AG09309 (cell line): ENCODE measurements around the gene CDHR2.
A peak's percentile ranks its signal among the peaks of the same experiment; 100 is the strongest.

Source experiments
- DNase-seq: peaks from one replicate; pipeline ENCODE4 v3.0.0-alpha.2; 2010; ENCODE audit warnings: low read depth
- H3K4me3 ChIP-seq: 2 replicates; pipeline ENCODE4 v1.5.1; 2011; ENCODE audit warnings: mild to moderate bottlenecking, low read depth, low read length, moderate library complexity; ENCODE audit not compliant: control insufficient read depth
- TF ChIP-seq, protein P1 (sequence below): IDR thresholded peaks from 2 replicates; pipeline ENCODE4 v1.5.1; 2011; ENCODE audit warnings: mild to moderate bottlenecking, low read depth, low read length, inconsistent platforms; ENCODE audit not compliant: insufficient read depth, control insufficient read depth; ENCODE audit errors: missing control alignments

CDHR2 gene

DNA sequence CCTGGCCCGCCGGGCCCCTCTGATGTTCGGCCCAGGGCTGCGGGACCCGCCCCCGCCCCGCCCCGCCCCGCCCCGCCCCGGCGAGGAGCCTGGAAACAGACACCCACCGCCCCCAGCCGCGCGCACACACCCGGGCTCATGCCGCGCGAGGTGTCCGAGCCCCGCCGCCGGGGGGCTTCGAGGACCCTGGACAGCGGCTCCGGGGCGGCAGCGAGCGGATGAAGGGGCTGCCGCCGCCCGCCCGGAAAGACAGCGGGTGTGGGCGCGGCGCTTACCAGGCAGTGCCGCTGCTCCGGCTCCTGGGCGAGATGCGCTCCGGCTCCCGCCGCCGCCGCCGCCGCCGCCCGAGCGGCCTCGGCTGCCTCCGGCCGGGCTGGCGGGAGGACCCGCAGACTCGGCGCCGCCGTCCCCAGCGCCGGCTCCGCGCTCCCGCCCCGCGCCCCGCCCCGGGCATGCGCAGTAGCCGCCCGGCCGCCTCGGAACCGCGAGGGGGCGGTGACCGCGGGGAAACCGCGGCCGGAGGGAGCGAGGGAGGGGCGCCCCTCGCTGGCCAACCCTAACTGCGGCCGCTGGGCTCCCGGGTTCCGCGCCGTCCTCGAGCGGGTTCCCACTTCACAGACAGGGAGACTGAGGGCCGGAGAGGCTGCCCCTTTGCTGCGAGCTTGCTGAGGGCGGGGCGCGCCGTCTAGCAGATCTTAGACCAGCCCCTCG, 60.7 kb downstream of the CDHR2 start, which contains the start of gene GPRIN1:
TSS of gene GPRIN1 (minus strand) at position 433 of the 711 bp plus-strand sequence. CDS start 10,322 bp downstream, outside the sequence.
- no peak for DNase-seq
- peak within 1 kb of the TSS; percentile 67 for H3K4me3 ChIP-seq

DNA sequence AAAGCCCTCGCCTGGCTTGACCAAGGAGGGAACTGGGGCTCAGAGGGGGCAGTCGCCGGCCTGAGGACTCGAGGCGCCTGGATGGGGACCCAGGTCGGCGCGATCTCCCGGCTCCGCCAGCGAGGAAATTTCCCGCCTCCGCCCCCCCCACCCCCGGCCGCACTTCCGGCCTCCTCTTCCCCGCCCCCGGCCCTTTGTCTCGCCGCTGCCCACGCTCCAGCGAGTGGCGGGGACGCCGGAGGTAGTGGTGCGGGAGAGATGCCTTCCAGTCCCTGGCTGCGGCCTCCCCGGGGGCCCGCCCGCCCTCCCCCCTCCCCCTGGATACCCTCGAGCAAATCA, 61.3 kb downstream of the CDHR2 start:
- TF ChIP-seq, protein P1, sequence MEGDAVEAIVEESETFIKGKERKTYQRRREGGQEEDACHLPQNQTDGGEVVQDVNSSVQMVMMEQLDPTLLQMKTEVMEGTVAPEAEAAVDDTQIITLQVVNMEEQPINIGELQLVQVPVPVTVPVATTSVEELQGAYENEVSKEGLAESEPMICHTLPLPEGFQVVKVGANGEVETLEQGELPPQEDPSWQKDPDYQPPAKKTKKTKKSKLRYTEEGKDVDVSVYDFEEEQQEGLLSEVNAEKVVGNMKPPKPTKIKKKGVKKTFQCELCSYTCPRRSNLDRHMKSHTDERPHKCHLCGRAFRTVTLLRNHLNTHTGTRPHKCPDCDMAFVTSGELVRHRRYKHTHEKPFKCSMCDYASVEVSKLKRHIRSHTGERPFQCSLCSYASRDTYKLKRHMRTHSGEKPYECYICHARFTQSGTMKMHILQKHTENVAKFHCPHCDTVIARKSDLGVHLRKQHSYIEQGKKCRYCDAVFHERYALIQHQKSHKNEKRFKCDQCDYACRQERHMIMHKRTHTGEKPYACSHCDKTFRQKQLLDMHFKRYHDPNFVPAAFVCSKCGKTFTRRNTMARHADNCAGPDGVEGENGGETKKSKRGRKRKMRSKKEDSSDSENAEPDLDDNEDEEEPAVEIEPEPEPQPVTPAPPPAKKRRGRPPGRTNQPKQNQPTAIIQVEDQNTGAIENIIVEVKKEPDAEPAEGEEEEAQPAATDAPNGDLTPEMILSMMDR = no peak

More for the DNA sequence above, 60.7 kb downstream of the CDHR2 start, which contains the start of gene GPRIN1:
- TF ChIP-seq, protein P1 = no peak

DNA sequence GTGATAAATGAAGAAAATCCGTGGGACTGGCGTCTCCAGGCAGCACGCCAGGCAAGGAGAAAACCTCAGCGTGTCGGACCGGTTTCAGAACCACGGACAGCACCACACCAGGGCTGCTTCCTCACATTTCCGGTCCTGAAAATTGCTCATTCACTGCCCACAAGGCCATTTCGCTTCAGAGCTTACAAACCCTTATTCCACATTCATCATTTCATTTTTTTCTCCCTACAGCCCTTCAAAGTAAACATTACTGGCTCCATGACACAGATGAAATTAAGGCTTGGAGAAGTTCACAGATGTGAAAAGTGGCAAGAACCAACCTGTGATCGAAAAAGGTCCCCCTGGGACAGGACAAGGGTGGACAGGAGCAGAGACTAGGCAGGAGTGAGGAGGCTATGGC, 62.3 kb downstream of the CDHR2 start:
- TF ChIP-seq, protein P1 = no peak
- no peak overlapping the region for H3K4me3 ChIP-seq
- peak; percentile 48 for DNase-seq

More for the DNA sequence above, 61.3 kb downstream of the CDHR2 start:
- DNase-seq = no peak
- peak overlapping the region; percentile 67 for H3K4me3 ChIP-seq

DNA sequence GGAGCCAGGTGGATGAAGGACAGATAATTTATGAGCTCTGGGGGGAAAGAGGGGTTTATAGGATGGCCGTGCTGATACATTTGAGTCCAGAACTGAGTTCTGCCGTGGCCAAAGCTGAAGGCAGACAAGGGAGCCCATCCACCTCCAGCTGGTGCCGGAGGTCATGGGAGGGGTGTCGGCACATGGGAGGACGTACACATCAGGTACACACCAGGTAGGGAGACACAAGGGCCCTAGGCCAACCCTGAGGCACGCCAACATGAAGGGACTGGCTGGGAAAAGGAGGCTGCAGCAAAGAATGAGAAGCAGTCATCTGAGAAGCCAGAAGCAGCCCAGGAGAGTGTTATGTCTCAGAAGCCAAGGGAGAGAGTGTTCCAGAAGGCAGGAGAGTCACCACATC, 62.9 kb downstream of the CDHR2 start:
- DNase-seq = no peak
- TF ChIP-seq, protein P1 = no peak

DNA sequence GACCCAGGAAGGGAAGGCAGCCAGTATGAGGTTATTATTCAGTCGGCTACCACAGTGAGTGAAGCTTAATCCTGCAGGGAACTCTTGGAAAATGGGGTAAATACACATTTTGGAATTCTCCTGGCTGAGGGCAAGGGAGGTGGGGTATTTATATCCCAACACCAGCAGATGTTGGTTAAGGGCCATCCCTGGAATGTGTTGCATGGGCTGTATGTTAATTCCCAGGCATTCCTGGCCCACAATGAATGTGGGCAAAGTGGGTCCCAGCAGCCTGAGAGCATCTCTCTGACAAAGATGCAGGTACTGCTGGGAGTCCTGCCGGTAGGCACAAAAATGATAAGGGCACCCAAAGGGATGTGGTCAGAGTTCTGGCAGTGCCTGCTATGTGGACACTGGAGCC, 63.7 kb downstream of the CDHR2 start:
- TF ChIP-seq, protein P1 = no peak
- no peak for DNase-seq
- H3K4me3 ChIP-seq = no peak overlapping the region

More for the DNA sequence above, 62.9 kb downstream of the CDHR2 start:
- no peak overlapping the region for H3K4me3 ChIP-seq

DNA sequence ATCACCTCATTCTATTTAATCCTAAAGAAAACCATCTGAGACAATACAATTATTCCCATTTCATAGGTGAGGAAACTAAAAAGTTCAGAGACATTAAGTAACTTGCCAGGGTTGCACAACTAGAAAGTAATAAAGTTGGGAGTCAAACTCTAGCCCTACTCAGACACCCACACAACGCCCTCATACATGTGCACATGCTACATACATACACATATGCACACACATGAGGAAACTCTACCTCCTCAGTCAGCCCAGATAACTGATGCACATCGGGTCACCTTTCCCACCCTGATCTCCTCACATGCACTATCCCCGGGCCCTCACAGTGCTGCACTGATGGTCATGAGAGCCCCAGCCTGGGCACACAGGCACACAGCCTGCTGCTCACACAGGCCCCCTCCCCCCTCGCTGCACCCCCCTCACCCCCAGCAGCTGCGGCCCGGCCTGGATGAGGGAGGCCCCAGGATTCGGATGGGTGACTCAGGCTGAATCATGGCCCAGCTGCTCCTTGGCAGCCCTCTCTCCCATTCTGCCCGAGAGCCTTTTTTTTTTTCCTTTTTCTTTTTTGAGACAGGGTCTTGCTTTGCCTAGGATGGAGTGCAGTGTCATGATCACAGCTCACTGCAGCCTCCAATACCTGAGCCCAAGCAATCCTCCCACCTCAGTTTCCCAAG, 65.8 kb downstream of the CDHR2 start:
- H3K4me3 ChIP-seq = no peak overlapping the region
- no peak for DNase-seq
- TF ChIP-seq, protein P1 = no peak
